ENCODE data around the gene ACSBG1.

GRCh38 chr15:78229431-78230406 lies 4.6 kb downstream of the ACSBG1 start:
- no peak for TF ChIP-seq POLR2A (IDR thresholded peaks at IDR 0.05; ENCODE audit: control extremely low read depth in 1 of 2, low read depth in 2 of 2, low read length in 2 of 2)
- TF ChIP-seq RFX5 (IDR thresholded peaks at IDR 0.05; ENCODE audit: borderline replicate concordance, low read depth, low read length), result no peak
- TF ChIP-seq CTCF (IDR thresholded peaks at IDR 0.05; ENCODE audit: control extremely low read depth in 1 of 3, insufficient read depth in 1 of 3, low read depth in 1 of 3, low read length in 3 of 3), result no peak
- TF ChIP-seq JUN (IDR thresholded peaks at IDR 0.05; ENCODE audit: low read depth, low read length), result no peak
- TF ChIP-seq TAF1 (IDR thresholded peaks at IDR 0.05; ENCODE audit: low read depth, low read length), result no peak
- no peak for TF ChIP-seq SP1 (IDR thresholded peaks at IDR 0.05; ENCODE audit: low read depth, low read length)
- no peak for TF ChIP-seq ASH2L (IDR thresholded peaks at IDR 0.05; ENCODE audit: low read length)
- TF ChIP-seq KDM5A (IDR thresholded peaks at IDR 0.05; ENCODE audit: low read length), result no peak

Measured in H1 (cell line).